Upper lobe of right lung (tissue), 1 donor: ENCODE measurements around the gene SMIM11. TPM values are rescaled to one million over a fixed set of nuclear protein-coding genes. Genes with fewer than 3 reads are reported as not detected.

ENCODE experiments used
- ATAC-seq: fragments of 200-7000 bp; cut with Tn5 transposase; one replicate; pipeline ENCODE4 v1.9.1; 2020; ENCODE audit warnings: mild to moderate bottlenecking, moderate library complexity
- DNase-seq: peaks from one replicate; pipeline ENCODE4 v3.0.0-alpha.2; 2020
- H3K27ac ChIP-seq: fragments of 200-600 bp; one replicate; pipeline ENCODE4 v1.8.0; 2022
- H3K27me3 ChIP-seq: fragments of 200-600 bp; one replicate; pipeline ENCODE4 v1.8.0; 2022; ENCODE audit warnings: mild to moderate bottlenecking
- H3K36me3 ChIP-seq: fragments of 200-600 bp; one replicate; pipeline ENCODE4 v1.8.0; 2022
- H3K4me1 ChIP-seq: fragments of 200-600 bp; one replicate; pipeline ENCODE4 v1.8.0; 2022
- H3K4me3 ChIP-seq: fragments of 200-600 bp; one replicate; pipeline ENCODE4 v1.8.0; 2022; ENCODE audit warnings: mild to moderate bottlenecking
- H3K9me3 ChIP-seq: fragments of 200-600 bp; one replicate; pipeline ENCODE4 v1.8.0; 2022
- CTCF ChIP-seq: fragments of 200-600 bp; IDR thresholded peaks from one replicate; pipeline ENCODE4 v1.8.0; 2022; ENCODE audit warnings: antibody characterized with exemption
- intact Hi-C: fragments of 100-400 bp; cut with DNase I; formaldehyde crosslinking; loops from one replicate; pipeline ENCODE4 v1.11.0; 2022
- total RNA-seq: library from RNA; stranded (reverse); fragmentation: NEBNext Ultra II Directional; extraction: Animal tissue kit (Norgen Biotek cat#: 25700); gene quantifications from one replicate; pipeline ENCODE4 v1.2.1, GENCODE V29; 2021
- donor health status: DM: no; HTN: yes; CAD: no; lungs with severe emphysema.

The SMIM11 gene
- total RNA-seq, 1 donor from 2014 or later = 21.8 TPM

DNA sequence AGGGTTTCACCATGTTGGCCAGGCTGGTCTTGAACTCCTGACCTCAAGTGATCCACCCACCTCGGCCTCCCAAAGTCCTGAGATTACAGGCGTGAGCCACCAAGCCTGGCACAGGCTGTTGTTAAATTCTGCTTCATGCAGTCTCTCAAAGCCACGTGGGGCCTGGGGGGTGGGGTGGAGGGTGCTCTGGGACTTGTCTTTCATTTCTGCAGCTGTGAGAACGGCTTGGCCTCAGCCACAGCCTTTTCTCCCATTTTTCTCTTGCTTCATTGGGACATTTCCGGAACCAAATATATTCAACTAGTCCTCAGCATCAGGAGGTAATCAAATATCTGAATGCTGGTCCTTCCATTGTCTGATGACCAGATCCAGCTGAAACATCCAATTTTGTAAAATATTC, 39.1 kb upstream of the SMIM11 start:
- no peak for TF ChIP-seq CTCF
- H3K9me3 ChIP-seq = no peaks in the 10 kb centered on the region
- no peaks in the 10 kb centered on the region for H3K36me3 ChIP-seq
- DNase-seq = no peak
- H3K27ac ChIP-seq = no peak overlapping the region
- no peak overlapping the region for H3K4me3 ChIP-seq
- intact Hi-C loops = no loop called here
- H3K27me3 ChIP-seq = no peaks in the 10 kb centered on the region
- no peaks in the 10 kb centered on the region for H3K4me1 ChIP-seq
- no peak for ATAC-seq

- DNase-seq = no peak
- intact Hi-C loops = no loop called here
- no peak overlapping the region for H3K27ac ChIP-seq
These were observed 38.4 kb upstream of the SMIM11 start for GRCh38 chr21:34336756-34337391.

GRCh38 chr21:34337741-34338140, 37.6 kb upstream of the SMIM11 start:
- Histone ChIP-seq H3K36me3 (no peaks in the 10 kb centered on the region), H3K27ac (no peak overlapping the region), H3K4me3 (no peak overlapping the region), H3K4me1 (no peaks in the 10 kb centered on the region), H3K27me3 (no peaks in the 10 kb centered on the region), H3K9me3 (no peaks in the 10 kb centered on the region)
- DNase-seq (no peak), ATAC-seq (no peak)
- TF ChIP-seq CTCF = no peak
- intact Hi-C loops = no loop called here

More at GRCh38 chr21:34336756-34337391, 38.4 kb upstream of the SMIM11 start:
- Histone ChIP-seq H3K4me3 (no peak overlapping the region), H3K4me1 (no peaks in the 10 kb centered on the region), H3K36me3 (no peaks in the 10 kb centered on the region), H3K9me3 (no peaks in the 10 kb centered on the region), H3K27me3 (no peaks in the 10 kb centered on the region)
- TF ChIP-seq CTCF = no peak
- ATAC-seq = no peak

- Histone ChIP-seq H3K27me3 (no peaks in the 10 kb centered on the region), H3K27ac (no peak overlapping the region), H3K9me3 (no peaks in the 10 kb centered on the region), H3K4me1 (no peaks in the 10 kb centered on the region), H3K36me3 (no peaks in the 10 kb centered on the region), H3K4me3 (no peak overlapping the region)
- TF ChIP-seq CTCF = no peak
- no peak for DNase-seq
- intact Hi-C loops = no loop called here
- no peak for ATAC-seq
These were observed 37.1 kb upstream of the SMIM11 start for GRCh38 chr21:34338226-34338625.

DNA sequence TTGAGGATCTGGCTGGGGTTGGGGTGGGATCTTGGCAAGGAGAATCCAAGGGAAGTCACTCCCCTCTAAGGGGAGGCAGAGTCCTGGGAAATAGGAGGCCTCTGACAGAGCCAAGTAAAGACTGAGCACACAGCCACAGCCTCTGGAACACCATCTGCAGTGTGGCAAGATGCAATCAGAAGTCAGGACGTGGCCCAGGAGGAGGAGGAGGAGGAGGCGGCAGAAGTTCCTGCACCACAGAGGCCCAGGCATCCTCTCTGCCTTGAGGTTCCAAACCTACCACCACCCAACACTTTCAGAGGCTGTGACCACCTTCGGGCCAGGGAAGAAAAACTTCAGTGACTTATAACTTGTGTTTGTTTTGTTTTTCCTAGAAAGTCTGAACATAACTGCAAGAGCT, 35.2 kb upstream of the SMIM11 start:
- Histone ChIP-seq H3K4me3 (no peak overlapping the region), H3K27ac (no peak overlapping the region), H3K9me3 (no peaks in the 10 kb centered on the region), H3K36me3 (no peaks in the 10 kb centered on the region), H3K4me1 (no peaks in the 10 kb centered on the region), H3K27me3 (no peaks in the 10 kb centered on the region)
- no peak for ATAC-seq
- intact Hi-C loops = no loop called here
- no peak for TF ChIP-seq CTCF
- DNase-seq = no peak

DNA sequence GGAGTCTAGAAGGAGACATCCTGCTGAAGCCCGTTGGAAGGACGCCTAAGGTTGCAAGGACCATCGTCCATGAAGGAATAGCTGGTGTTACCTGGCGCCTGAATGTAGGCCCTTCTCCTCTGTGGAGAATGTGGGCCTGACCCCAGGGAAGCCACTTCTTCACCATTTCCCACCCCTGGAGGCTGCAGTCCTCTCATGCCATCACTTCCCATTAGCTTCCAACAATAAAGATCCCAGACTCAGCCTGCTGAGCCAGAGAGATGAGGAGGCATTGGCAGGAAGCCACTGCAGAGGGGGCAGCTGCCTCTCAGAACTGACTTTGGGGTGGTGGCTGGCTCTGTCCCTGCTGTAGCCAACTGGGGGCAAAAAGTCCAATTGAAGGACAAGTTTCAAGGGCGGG, 32.8 kb upstream of the SMIM11 start:
- no peak overlapping the region for H3K4me3 ChIP-seq
- no peaks in the 10 kb centered on the region for H3K27me3 ChIP-seq
- ATAC-seq (no peak), DNase-seq (no peak)
- H3K27ac ChIP-seq = no peak overlapping the region
- no peaks in the 10 kb centered on the region for H3K9me3 ChIP-seq
- intact Hi-C loops = no loop called here
- H3K4me1 ChIP-seq = peaks cover 8% of the 10 kb centered on the region
- no peaks in the 10 kb centered on the region for H3K36me3 ChIP-seq
- TF ChIP-seq CTCF = no peak
